ENCODE measurements around the gene PSMB9.
"Not testable (repeated sequence)": the region's sequence is repeated elsewhere in the genome, so short reads cannot be mapped to it uniquely, and the experiment has no call there.

Gene PSMB9

GRCh38 chr6:32853541-32854375 lies at the start of gene PSMB9, which contains the start of gene TAP1:
PSMB9 (plus strand) TSS chr6:32854192; CDS start chr6:32854230, 38 bp downstream.
TAP1 (minus strand) TSS chr6:32853704; CDS start chr6:32853636, 68 bp downstream.
- DNase-seq, result peak; percentile 89 to 90

GRCh38 chr6:32805404-32805803 lies 48.6 kb upstream of the PSMB9 start:
- not testable (repeated sequence) for DNase-seq

GRCh38 chr6:32807020-32807580 lies 46.9 kb upstream of the PSMB9 start:
- no peak for DNase-seq

- no peak for DNase-seq
Measured at GRCh38 chr6:32809171-32809570, 44.8 kb upstream of the PSMB9 start.

- no peak for DNase-seq
Measured at GRCh38 chr6:32814145-32814544, 39.8 kb upstream of the PSMB9 start.

- no peak for DNase-seq
Measured at GRCh38 chr6:32815115-32815514, 38.9 kb upstream of the PSMB9 start.

GRCh38 chr6:32815996-32816395 lies 38.0 kb upstream of the PSMB9 start:
- DNase-seq, result no peak

- no peak for DNase-seq
Measured at GRCh38 chr6:32816746-32817204, 37.2 kb upstream of the PSMB9 start, which contains the start of gene HLA-DOB. HLA-DOB (minus strand) TSS chr6:32817002; CDS start chr6:32816951, 51 bp downstream.

GRCh38 chr6:32818867-32819266 lies 35.1 kb upstream of the PSMB9 start:
- DNase-seq, result no peak

- no peak for DNase-seq
Measured at GRCh38 chr6:32819729-32820128, 34.3 kb upstream of the PSMB9 start.

GRCh38 chr6:32825966-32826365 lies 28.0 kb upstream of the PSMB9 start:
- no peak for DNase-seq

- no peak for DNase-seq
Measured at GRCh38 chr6:32827025-32827424, 27.0 kb upstream of the PSMB9 start.

- DNase-seq, result no peak
Measured at GRCh38 chr6:32829495-32829894, 24.5 kb upstream of the PSMB9 start.

- DNase-seq, result no peak
Measured at GRCh38 chr6:32830017-32830416, 24.0 kb upstream of the PSMB9 start.

- DNase-seq, result no peak
Measured at GRCh38 chr6:32830936-32831335, 23.1 kb upstream of the PSMB9 start.

GRCh38 chr6:32832535-32832934 lies 21.5 kb upstream of the PSMB9 start:
- no peak for DNase-seq

- no peak for DNase-seq
Measured at GRCh38 chr6:32833664-32834063, 20.3 kb upstream of the PSMB9 start.

- no peak for DNase-seq
Measured at GRCh38 chr6:32835167-32835893, 18.7 kb upstream of the PSMB9 start.

GRCh38 chr6:32836873-32837272 lies 17.1 kb upstream of the PSMB9 start:
- no peak for DNase-seq

GRCh38 chr6:32837651-32838113 lies 16.3 kb upstream of the PSMB9 start:
- no peak for DNase-seq

GRCh38 chr6:32838114-32838958 lies 15.7 kb upstream of the PSMB9 start, which contains the start of gene TAP2:
TAP2 (minus strand) TSS chr6:32838739; CDS start chr6:32838233, 506 bp downstream.
- peak; percentile 79 for DNase-seq

GRCh38 chr6:32839356-32839755 lies 14.6 kb upstream of the PSMB9 start:
- no peak for DNase-seq

Measured in NCI-H187 (cell line).